ENCODE results near the gene CCDC51.

GRCh38 chr3:48459773-48460516 is 20.0 kb upstream of the CCDC51 start:
- TF ChIP-seq POLR2AphosphoS5 (IDR thresholded peaks at IDR 0.05), result no peak
- no peak for TF ChIP-seq CTCF (IDR thresholded peaks at IDR 0.05)
- no peak for TF ChIP-seq POLR2A (IDR thresholded peaks at IDR 0.05)

Measured in prostate gland (tissue), 2 donors.